ENCODE measurements around the gene ARHGEF38. TPM values are rescaled to one million over a fixed set of nuclear protein-coding genes. Genes with fewer than 3 reads are reported as not detected.

Gene ARHGEF38, protein sequence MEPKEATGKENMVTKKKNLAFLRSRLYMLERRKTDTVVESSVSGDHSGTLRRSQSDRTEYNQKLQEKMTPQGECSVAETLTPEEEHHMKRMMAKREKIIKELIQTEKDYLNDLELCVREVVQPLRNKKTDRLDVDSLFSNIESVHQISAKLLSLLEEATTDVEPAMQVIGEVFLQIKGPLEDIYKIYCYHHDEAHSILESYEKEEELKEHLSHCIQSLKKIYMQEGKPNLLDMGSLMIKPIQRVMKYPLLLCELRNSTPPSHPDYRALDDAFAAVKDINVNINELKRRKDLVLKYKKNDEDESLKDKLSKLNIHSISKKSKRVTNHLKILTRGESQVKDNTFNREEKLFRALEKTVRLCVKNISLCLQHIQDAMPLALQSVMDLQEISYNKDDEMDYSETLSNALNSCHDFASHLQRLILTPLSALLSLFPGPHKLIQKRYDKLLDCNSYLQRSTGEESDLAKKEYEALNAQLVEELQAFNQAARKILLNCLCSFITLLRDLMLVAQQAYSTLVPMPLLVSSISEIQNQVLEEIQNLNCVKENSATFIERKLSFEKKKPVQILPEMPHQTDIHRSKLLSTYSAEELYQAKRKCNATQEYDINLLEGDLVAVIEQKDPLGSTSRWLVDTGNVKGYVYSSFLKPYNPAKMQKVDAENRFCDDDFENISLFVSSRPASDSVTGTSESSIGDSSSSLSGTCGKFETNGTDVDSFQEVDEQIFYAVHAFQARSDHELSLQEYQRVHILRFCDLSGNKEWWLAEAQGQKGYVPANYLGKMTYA
- total RNA-seq: 0.22 to 0.69 TPM (median 0.36 TPM) in 3 replicates

DNA sequence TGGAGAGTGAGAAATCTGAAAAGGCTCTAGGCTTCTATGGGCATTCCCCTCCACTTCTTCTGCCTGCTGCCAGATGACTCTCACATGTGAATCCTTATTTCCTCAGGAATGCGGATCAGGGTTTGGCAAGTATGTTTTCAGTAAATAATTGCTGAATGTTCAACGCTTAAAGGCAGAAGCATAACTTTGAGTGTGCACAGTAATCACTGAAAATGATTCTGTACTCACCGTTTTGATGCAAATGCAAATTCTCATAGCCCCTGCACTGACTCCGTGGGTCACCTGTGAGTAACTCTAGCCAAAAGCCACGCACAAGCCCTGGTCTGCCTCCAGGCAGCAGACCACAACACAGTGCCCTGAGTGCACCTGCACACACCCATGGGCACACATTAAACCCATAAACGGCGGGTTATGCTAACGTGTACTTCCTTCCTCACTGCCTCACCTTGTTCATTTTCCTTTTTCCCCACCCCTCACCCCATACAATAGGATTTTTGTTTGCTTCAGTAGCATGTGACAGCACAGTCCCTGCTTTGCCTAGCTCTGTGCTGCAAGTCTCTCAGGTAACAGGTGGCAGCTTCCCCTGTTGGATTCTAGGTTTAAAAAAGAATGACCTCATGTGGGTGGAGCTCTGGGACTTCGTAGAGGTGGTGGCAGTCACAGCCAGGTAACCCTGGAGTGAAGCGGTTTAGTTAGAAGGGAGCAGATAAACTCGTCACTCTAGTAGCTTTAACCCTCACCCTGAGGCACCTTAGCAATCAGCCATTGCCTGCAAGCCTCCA, at the start of gene ARHGEF38:
TSS of gene ARHGEF38 (plus strand) at position 656 of the 782 bp plus-strand sequence. CDS start 146 bp downstream, outside the sequence.
- H3K27me3 Mint-ChIP-seq (ENCODE audit: low read depth): peaks cover 2% of the 10 kb centered on the region
- H3K36me3 Mint-ChIP-seq: no peaks in the 10 kb centered on the region
- TF ChIP-seq, protein P1, sequence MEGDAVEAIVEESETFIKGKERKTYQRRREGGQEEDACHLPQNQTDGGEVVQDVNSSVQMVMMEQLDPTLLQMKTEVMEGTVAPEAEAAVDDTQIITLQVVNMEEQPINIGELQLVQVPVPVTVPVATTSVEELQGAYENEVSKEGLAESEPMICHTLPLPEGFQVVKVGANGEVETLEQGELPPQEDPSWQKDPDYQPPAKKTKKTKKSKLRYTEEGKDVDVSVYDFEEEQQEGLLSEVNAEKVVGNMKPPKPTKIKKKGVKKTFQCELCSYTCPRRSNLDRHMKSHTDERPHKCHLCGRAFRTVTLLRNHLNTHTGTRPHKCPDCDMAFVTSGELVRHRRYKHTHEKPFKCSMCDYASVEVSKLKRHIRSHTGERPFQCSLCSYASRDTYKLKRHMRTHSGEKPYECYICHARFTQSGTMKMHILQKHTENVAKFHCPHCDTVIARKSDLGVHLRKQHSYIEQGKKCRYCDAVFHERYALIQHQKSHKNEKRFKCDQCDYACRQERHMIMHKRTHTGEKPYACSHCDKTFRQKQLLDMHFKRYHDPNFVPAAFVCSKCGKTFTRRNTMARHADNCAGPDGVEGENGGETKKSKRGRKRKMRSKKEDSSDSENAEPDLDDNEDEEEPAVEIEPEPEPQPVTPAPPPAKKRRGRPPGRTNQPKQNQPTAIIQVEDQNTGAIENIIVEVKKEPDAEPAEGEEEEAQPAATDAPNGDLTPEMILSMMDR (IDR thresholded peaks at IDR 0.05; ENCODE audit: unreplicated experiment): no peak
- H3K9me3 Mint-ChIP-seq: no peaks in the 10 kb centered on the region
- DNase-seq (ENCODE audit: low spot score in 2 of 2, unreplicated experiment in 2 of 2): no peak
- H3K27ac Mint-ChIP-seq: peak within 1 kb of the TSS; percentile 43
- peaks cover 62% of the 10 kb centered on the region for H3K4me1 Mint-ChIP-seq
- no peak within 1 kb of the TSS for H3K4me3 Mint-ChIP-seq

DNA sequence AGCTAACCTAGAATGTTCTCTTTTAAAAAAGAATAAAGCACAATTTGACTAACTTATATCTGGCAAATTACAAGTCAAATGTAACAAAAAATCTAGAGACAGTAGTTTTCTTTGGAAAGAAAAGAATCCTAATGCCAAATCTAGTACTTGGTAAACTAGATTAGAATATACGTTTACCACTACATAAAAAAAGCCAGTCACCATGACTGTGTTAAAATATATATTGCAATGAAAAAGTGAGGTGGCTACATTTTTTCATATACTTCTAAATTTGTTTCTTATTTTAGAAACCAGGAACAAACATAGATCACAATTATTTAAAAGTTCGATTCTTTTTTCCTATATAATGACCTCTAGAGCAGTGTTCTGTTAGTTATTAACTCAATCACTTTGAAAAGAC, 48.9 kb upstream of the ARHGEF38 start:
- H3K27me3 Mint-ChIP-seq (ENCODE audit: low read depth): no peaks in the 10 kb centered on the region
- no peak overlapping the region for H3K27ac Mint-ChIP-seq
- TF ChIP-seq, protein P1 (IDR thresholded peaks at IDR 0.05; ENCODE audit: unreplicated experiment): no peak
- no peaks in the 10 kb centered on the region for H3K4me1 Mint-ChIP-seq
- DNase-seq (ENCODE audit: low spot score in 2 of 2, unreplicated experiment in 2 of 2): no peak
- no peaks in the 10 kb centered on the region for H3K36me3 Mint-ChIP-seq
- no peaks in the 10 kb centered on the region for H3K9me3 Mint-ChIP-seq
- H3K4me3 Mint-ChIP-seq: no peak overlapping the region

DNA sequence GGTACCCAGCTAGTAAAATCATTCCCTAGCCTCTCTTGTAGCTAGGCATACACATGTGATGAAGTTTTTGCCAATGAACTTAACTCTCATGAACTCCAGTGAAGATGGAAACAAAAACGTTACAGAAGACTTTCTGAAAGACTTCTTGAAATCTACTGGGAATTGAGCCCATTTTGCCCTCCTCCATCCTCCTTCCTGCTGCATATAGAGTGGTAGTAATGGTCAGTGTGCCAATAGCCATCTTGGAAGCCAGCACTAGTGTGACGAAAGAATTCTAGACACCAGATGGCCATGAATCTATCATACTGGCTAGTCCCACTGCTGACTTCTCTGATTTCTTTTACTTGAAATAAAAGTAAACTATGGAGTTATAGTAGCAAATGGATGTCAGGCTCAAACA, 47.7 kb upstream of the ARHGEF38 start:
- TF ChIP-seq, protein P1 (IDR thresholded peaks at IDR 0.05; ENCODE audit: unreplicated experiment): no peak
- Mint-ChIP-seq H3K36me3 (no peaks in the 10 kb centered on the region), H3K27me3 (ENCODE audit: low read depth) (no peaks in the 10 kb centered on the region), H3K27ac (no peak overlapping the region), H3K4me3 (no peak overlapping the region), H3K9me3 (no peaks in the 10 kb centered on the region), H3K4me1 (no peaks in the 10 kb centered on the region)
- no peak for DNase-seq (ENCODE audit: low spot score in 2 of 2, unreplicated experiment in 2 of 2)

DNA sequence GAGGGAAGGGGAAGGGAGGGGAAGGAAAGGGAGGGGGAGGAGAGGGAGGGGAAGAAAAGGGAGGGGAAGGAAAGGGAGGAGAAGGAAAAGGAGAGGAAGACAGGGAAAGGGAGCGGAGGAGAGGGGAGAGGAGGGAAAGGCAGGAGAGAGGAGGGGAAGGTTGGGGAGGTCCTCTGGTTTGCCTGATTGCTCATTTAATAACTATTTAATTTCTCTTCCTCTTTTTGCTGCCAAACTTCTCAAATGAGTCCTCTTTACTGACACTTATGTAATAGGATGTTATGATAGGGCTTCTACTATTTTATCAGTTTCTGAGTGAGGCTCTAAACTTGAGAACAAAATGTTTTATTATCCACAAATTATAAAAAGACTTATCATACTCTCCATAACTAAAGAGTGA, 43.1 kb upstream of the ARHGEF38 start:
- Mint-ChIP-seq H3K4me1 (no peaks in the 10 kb centered on the region), H3K27me3 (ENCODE audit: low read depth) (peaks cover 12% of the 10 kb centered on the region), H3K4me3 (no peak overlapping the region), H3K27ac (no peak overlapping the region), H3K9me3 (peaks cover 18% of the 10 kb centered on the region), H3K36me3 (no peaks in the 10 kb centered on the region)
- DNase-seq (ENCODE audit: low spot score in 2 of 2, unreplicated experiment in 2 of 2): no peak
- TF ChIP-seq, protein P1 (IDR thresholded peaks at IDR 0.05; ENCODE audit: unreplicated experiment): no peak

DNA sequence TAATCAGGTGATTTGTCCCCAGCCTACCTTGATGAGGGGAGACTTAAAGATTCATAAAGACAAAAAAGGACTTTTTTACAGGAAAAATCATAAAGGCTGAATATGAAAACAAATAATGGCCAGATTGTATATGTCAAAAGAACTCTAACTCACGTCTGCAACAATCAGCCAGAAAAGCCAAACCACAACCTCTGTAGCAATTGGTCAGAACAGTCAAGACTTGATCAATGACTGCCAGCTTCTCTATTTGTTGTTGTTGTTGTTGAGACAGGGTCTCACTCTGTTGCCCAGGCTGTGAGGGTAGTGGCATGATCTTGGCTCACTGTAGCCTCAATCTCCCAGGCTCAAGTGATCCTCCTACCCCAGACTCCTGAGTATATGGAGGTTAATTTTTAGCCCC, 42.7 kb upstream of the ARHGEF38 start:
- H3K36me3 Mint-ChIP-seq: no peaks in the 10 kb centered on the region
- H3K27me3 Mint-ChIP-seq (ENCODE audit: low read depth): peaks cover 12% of the 10 kb centered on the region
- no peak for DNase-seq (ENCODE audit: low spot score in 2 of 2, unreplicated experiment in 2 of 2)
- no peak overlapping the region for H3K4me3 Mint-ChIP-seq
- peaks cover 22% of the 10 kb centered on the region for H3K9me3 Mint-ChIP-seq
- H3K27ac Mint-ChIP-seq: no peak overlapping the region
- TF ChIP-seq, protein P1 (IDR thresholded peaks at IDR 0.05; ENCODE audit: unreplicated experiment): no peak
- no peaks in the 10 kb centered on the region for H3K4me1 Mint-ChIP-seq
